ENCODE measurements around the gene TMEM163.
A peak's percentile ranks its signal among the peaks of the same experiment; 100 is the strongest.

TMEM163 gene

DNA sequence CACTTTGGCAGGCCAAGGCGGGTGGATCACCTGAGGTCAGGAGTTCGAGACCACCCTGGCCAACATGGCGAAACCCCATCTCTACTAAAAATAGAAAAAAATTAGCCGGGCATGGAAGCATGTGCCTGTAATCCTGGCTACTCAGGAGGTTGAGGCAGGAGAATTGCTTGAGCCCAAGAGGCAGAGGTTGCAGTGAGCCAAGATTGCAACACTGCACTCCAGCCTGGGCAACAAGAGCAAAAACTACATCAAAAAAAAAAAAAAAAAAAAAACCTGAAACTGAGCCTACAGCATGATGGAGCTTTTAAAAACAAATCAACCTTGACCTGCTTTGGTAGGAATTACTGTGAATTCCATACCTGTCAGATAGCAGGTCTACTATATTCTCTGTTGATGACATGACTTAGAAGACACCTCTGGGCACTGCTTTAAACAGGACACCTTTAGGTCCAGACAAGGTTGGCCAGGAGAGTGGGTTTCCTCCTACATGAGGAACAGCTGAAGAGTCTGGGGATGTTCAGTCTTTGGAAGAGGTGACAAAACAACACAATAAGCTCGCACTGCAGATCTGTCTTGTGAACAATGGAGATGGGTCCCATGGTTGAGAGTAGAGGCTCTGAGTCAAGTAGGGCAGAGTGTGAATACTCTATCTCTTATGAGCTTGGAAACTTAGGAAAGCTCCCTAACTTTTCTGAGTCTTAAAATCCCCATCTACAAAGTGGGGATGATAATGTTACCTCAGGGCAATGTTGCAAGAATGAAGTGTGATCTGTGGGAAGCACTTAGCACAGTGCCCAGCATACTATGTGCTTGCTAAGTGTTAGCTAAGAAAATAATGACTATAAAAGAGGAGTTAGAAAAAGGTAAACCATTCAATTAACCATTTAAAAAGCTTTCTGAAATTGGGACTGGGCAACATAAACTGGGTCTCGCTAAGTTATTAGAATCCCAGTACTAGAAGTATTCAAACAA, 25.2 kb downstream of the TMEM163 start:
- no peak for DNase-seq (ENCODE audit: low spot score)

DNA sequence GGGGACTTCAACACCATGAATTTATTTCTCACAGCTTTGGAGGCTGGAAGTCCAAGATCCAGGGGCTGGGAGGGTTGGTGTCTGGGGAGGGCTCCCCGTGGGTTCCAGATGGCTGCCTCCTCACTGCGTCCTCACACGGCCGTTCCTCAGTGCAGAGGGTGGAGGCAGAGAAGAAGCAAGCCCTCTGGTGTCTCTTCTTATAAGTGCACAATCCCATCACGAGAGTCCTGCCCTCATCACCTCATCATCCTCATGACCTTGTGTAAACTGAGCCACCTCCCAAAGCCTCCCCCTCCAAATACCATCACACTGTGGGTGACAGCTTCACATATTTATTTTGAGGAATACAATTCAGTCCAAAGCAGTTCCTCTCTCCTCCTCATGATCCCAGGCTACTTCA, 26.3 kb downstream of the TMEM163 start:
- no peak for DNase-seq (ENCODE audit: low spot score)

DNA sequence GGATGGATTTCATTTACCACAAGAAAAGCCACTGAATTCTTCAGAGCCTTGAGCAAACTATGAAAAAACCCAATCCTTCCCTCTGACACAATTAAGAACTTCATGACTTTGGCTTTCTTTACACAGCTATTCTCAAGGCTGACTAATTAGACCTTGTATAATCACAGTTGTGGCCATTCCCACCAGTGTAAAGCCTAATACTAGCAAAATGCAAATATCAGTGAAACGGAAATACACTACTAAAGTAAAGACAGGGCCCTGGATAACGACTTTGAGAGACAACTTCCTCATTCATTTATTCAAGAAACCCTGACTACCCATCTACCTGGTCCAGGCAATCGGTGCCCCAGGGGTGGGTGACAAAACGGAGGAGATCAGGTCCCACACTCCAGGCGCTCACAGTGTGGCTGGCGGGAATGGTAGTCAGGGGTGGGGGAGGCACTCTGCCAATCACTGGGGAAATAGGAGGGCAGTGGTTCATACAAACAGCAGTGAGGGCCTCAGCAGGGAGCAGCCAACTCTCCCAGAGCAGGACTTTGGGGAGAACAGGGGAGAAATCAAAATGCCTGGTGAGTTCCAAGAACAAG, 28.1 kb downstream of the TMEM163 start:
- no peak for DNase-seq (ENCODE audit: low spot score)

DNA sequence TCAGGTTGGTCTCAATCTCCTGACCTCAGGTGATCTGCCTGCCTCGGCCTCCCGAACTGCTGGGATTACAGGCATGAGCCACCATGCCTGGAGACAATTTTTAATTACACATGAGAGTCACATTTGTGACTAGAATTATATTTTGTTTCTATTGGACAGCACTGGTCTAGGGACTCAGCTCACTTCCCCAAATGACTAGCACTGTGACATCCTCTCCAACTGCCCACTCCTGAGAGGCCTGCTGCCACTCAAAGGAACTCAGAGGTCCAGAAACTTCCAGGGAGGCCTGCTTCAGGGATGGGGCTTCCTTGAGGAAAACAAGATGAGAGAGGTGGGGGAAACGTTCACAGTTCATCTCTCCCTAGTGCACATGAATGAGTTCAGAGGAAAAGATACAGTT, 29.5 kb downstream of the TMEM163 start:
- no peak for DNase-seq (ENCODE audit: low spot score)

DNA sequence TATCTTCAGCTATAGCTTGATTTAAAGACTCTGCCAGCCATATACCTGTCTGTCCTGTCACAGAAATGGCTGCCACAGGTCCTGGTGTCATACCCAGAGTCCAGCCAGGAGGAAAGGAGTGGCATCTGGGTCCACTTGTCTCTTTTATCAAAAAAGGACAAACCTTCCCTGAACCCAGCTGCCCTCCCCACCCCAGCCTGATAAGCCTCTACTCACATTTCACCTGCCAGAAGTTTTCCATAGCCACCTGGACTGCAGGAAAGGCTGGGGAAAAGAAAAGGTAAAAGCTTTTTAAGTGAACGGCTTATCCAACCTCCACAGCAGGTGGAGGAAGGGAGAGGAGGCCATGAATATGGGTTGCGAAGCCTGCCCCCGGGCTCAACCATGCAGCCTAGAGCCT, 32.8 kb downstream of the TMEM163 start:
- no peak for DNase-seq (ENCODE audit: low spot score)

DNA sequence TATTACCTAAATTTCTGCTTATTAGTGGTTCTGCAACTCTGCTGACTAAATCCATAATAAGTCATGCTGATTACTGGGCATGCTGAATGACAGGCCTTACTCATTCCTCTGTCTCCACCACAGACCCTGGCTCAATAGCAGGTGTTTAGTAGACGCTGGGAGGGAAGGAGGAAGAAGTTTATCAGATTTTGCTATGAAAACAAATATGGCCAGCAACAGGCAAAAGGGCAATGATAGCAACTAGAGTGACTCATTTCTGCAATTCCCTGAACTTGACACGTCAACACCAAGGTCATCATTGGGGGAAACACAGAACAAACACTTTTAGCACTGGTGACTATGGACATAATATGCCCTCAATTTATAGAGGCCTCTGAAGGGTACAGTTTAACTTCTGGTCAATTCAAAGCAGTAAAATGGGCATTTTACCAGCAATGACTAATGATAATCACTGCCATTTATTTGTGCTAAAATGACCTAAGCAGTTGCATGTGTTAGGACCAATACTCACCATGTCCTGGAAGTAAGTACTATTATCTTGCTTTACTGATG, 35.2 kb downstream of the TMEM163 start:
- DNase-seq (ENCODE audit: low spot score) = peak; percentile 51

DNA sequence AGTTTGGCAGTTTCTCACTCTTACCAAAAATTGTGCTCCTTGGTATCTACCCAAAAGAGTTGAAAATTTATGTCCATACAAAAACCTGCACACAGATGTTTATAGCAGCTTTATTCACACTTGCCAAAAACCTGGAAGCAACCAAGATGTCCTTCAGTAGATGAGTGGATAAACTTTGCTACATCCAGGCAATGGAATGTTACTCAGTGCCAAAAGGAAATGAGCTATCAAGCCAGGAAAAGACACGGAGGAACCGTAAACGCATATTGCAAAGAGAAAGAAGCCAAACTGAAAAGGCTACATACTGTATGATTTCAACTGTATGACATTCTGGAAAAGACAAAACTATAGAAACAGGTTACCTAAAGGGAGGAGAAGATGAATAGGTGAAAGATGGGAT, 36.1 kb downstream of the TMEM163 start:
- DNase-seq (ENCODE audit: low spot score) = peak; percentile 33

DNA sequence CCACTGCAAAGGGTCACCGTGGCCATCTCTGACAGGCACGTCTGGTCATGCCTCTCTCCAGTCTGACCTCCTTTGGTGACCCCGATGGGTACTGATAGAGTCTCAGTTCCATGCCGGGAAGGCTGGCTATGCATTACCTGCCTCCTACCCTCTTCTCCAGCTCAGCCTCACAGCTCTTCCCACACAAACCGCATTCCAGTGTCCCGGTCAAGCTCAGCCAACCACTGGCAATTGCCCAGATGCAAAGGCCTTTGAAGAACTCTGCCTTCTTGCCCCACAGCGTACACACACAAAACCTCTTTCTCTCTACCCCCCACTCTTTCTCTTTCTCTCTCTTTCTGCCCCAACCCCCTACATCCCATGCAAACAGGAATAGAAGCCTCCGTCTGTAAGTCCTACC, 37.6 kb downstream of the TMEM163 start:
- no peak for DNase-seq (ENCODE audit: low spot score)

DNA sequence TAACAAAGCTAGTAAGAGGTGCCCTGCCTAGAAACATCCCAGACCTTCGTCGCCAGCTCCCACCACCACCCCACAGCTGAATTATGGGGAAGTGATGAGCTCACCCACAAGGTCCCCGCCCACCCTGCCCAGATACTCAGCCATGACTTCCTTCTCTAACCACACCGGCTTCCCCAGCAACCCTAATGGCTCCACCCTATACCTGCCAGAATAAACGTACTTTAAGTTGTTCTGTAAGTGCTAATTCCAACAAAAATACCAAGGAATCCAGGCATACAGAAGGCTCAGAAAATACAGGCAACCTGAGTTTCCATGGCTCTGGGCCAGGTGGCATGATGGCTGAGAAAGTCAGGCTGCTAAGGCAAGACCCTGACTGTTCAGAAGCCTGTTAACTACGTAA, 39.1 kb downstream of the TMEM163 start:
- DNase-seq (ENCODE audit: low spot score) = no peak

DNA sequence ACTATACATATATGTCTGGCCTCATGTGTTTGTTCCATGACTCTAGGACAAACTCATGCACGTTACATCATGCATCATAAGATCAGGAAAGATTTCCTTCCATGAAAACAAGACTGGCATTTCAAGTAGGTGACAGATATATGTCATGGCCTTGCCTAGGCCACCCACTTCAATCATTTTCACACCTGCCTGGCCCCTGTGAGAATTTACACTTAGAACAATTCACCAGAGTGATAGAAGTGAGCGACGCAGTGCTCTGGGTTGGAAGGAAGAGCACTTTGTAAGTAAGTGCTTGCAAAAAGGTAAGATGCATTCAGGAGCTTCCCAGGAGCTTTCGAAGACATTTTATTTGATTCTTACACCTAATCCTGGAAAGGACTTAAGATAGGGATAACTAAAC, 39.5 kb downstream of the TMEM163 start:
- no peak for DNase-seq (ENCODE audit: low spot score)

DNA sequence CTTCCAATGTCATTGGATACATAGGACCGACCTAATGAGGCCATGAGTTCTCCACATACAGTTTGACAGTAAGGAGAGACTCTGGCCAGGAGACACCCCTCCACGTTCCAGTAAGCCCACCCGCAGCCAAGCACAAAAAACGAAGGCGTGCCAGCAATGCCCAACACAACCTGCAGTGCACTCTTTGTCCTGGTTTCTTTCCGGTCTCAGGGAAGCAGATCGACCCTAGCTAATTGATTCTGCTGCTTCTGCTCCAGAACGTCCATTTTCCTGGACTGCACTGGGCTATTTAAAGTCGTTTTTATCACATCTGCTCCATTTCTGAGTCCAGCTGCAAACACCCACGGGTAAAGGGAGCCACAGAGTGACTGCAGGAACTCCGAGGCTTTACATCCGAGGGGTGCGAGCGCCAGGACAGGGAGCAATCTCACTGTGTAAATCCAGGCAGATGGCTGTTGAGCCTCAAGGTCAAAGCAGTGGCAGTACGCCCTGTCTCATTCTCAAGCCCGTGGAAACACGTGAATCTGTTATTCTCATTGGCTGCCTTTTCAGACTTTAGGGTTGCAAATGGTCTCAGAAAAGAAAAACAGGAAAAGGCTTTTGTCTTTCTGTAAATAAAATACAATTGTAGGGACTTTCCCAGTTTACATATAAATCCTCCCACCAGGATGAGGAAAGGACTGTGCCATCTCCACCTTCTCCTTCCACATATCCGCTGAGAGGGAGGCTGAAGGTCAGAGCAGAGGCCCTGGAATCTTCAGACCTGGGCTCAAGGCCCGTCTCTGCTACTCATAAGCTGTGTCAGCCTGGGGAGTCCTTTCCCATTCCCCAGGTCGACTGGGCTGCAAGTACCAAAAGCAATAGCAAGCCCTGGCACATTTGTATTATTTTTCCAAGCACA, 40.7 kb downstream of the TMEM163 start:
- DNase-seq (ENCODE audit: low spot score) = no peak

DNA sequence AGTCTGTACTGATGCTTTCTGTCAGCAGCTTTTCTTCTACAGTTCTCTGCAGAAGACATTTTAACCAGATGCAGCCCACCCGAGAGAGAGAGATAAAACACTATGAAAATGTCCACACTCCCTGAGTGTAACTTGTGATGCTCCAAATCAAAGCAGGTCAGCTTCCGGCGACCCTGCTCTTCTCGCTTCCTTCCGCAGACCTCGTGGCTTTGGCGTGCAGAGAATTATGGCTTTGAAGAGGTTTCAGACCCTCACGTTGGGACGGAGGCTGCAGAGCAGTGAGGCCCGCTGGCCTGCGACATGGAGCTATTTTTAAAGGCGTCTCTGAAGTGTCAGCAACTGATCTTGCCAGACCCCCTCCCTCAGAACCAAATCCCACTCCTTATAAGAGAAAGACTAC, 41.8 kb downstream of the TMEM163 start:
- no peak for DNase-seq (ENCODE audit: low spot score)

DNA sequence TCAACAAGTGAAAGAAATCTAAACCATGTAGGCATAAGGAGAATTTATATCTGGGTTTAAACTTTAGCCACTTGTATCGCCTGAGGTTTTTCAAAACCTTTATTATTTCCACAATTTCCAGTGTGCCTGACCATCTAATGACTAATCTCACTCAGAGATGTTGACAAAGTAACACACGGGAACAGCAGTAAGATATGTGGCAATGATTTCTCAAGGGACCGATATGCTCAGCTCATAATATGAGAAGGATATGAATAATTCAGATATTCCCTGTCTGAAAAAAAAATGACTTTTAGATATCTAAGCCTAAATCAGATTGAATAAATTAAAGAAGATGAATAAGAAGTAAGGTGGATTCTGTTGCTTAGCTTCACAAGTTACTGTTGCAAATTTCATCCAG, 43.5 kb downstream of the TMEM163 start:
- DNase-seq (ENCODE audit: low spot score) = no peak

DNA sequence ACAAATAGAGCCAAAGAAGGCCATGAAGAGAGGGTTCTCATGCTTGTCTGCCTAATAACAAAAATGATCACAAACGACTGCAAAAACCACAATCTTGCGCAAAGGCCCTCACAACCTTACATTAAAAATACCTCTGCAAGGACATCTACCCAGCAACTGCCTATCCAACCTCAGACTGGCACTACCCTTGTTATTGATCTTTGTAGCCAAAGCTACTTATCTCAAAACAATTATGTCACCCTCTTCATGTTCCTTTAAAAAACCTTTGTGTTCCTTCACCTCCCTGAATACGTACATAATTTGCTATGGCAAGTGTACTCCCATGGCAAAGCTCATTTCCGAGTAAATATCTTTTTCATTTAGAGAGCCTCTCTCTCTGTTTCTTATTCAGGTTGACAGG, 44.1 kb downstream of the TMEM163 start:
- DNase-seq (ENCODE audit: low spot score) = no peak

DNA sequence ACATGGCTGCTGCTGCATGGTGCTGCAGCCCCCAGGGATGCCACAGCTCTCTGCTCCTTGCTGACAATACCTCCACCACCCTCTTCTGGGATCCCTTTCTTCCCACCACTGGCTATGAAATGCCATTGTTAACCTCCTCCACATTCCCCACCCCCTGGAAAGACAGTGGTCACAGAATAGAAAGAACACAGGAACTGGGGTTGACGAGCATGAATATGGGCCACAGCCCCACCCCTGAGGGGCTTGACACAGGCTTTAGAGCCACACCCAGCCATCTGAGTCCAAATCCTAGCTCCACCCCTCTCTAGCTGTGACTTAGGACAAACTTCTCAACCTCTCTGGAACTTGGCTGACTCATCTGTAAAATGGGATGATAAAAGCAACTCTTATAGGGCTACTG, 47.3 kb downstream of the TMEM163 start:
- DNase-seq (ENCODE audit: low spot score) = no peak

DNA sequence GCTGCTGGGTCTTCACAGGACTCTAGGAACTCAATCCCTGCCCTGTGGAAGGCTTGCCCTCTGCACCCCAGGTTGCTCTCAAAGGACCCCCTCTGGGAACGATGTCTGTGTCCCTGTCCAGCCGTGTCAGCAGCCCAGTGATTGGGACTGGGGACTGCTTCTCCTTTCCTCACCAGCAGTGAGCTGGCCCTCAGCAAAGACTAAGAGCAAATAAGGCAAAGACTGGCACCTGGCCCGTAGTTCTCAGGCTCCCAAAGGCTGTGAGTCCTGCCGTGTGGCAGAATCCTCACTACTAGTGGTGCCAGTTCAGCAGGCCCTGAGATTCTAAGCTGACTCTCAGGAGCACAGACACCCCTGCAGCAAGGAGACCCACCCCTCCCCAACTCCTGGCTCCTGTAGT, 47.8 kb downstream of the TMEM163 start:
- no peak for DNase-seq (ENCODE audit: low spot score)

DNA sequence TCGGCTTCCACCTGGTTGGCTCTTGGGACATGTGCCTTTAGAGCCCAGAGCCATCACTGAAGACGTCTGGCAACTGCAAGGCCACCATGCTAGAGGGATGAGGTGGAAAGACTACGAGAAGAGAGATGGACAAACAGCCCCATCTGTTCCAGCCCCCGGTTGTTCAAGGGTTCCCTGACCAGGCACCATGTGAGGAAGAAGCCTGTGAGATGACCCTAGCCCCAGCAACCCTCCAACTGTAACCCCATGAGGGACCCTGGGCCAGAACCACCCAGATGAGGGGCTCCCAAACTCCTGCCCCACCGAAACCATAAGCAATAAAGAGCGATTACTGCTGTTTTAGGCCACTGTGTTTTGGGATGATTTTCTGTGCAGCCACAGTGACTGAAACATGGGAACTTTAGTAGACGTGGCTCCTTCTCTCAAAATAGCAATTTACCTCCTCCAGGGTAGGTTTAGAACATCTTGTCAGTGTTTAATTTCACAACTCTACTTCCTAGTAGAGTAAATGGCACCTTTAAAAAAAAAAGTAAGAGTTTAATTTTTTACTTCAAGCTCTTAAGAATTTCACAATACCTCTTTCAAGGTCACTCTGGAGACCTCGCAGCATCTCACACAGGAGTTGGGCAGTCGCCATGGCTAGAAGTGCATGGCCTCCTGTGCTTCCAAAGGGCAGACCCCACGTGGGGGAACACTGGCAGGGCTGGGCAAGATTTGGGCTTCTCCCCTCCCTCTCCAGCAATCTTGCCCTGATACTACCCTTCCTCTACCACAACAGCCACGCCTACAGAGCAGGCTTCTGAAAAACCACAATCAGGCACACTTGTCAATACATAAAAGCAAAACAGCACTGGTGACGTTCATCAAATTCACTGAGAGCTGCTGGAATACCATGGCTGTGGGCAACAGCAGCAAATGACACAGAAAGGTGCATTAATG, 48.8 kb downstream of the TMEM163 start:
- DNase-seq (ENCODE audit: low spot score) = no peak

DNA sequence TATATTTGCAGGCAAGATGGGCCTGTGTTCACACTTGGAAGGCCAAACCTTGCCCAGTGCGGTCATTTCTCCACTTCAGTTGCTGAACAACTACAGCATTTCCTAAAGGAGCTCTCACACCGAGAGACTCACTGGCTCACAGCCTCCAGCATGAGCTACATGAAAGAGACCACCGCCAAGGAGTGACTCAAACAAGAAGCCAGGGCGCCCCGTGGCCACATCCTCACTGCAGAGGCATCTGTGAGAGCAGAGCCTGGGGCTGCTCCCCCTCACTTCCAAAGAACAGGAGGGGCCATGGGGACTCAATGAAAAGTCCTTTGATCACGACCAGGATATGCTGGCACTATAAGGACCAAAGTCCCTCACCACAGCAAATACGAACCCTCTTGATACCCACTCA, 50.0 kb downstream of the TMEM163 start:
- DNase-seq (ENCODE audit: low spot score) = no peak

DNA sequence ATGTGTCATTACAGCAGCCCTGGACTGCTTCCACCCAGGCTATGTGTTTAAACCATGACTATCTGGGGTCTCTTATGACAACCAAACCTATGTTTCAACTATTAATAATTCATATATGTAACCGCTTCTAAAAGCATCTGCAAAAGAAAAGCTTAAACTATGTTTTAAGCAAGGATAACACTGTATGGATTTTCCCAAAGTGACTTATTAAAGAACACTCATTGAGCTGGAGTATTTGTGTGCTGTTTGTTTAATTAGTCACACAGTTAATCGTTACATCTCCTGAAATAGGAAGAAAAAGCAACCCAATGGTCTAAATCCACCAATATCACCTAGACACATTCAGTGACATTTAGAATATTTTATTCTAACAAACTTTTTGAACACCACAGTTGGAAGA, 51.3 kb downstream of the TMEM163 start:
- DNase-seq (ENCODE audit: low spot score) = no peak

DNA sequence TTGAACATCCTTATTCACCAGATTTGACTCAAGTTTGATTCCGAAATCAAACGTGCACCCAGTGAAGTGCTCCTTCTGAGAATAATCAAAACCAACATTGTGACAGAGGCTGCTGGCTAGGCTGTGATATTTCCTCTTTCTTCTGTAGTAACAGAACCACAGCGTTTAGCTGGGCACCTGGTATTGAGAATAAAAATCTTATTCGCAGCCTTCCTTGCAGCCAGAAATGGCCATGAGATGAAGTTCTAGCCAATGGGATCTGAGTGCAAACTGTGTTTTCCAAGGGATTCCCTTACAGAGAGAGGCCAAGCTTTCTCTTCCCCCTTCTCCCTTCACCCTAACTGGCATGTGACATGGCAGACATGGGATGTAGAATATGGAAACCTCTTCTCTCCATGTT, 51.7 kb downstream of the TMEM163 start:
- DNase-seq (ENCODE audit: low spot score) = no peak

Data from kidney capillary endothelial cell (primary cell).